H9 (cell line): ENCODE results near the gene RPLP1. TPM values are rescaled to one million over a fixed set of nuclear protein-coding genes. Genes with fewer than 3 reads are reported as not detected.

Source experiments
- DNase-seq: peaks from one replicate; pipeline ENCODE4 v3.0.0-alpha.2; 2017
- H2AFZ ChIP-seq: one replicate; pipeline ENCODE4 v1.6.1; 2013; ENCODE audit warnings: mild to moderate bottlenecking, low read length, control low read depth, moderate library complexity
- H2AK5ac ChIP-seq: 2 replicates; pipeline ENCODE4 v1.6.1; 2013; ENCODE audit warnings: low read length, control low read depth, mixed read lengths; ENCODE audit not compliant: insufficient read length
- H2BK120ac ChIP-seq: one replicate; pipeline ENCODE4 v1.6.1; 2013; ENCODE audit warnings: low read depth, mild to moderate bottlenecking, low read length, control low read depth, inconsistent platforms; ENCODE audit not compliant: poor library complexity, severe bottlenecking
- H2BK12ac ChIP-seq: 2 replicates; pipeline ENCODE4 v1.6.1; 2013; ENCODE audit warnings: low read length, control low read depth, mixed read lengths, low read depth; ENCODE audit not compliant: insufficient read length
- H2BK15ac ChIP-seq: 2 replicates; pipeline ENCODE4 v1.6.1; 2013; ENCODE audit warnings: low read depth, low read length, control low read depth
- H2BK20ac ChIP-seq: one replicate; pipeline ENCODE4 v1.6.1; 2013; ENCODE audit warnings: low read depth, mild to moderate bottlenecking, low read length, control low read depth, inconsistent platforms; ENCODE audit not compliant: poor library complexity, severe bottlenecking
- H2BK5ac ChIP-seq: 2 replicates; pipeline ENCODE4 v1.6.1; 2013; ENCODE audit warnings: low read length, control low read depth, mixed read lengths; ENCODE audit not compliant: insufficient read length
- H3K14ac ChIP-seq: 2 replicates; pipeline ENCODE4 v1.6.1; 2013; ENCODE audit warnings: low read length, control low read depth; ENCODE audit not compliant: insufficient read depth
- H3K18ac ChIP-seq: 2 replicates; pipeline ENCODE4 v1.6.1; 2013; ENCODE audit warnings: low read depth, mild to moderate bottlenecking, mixed read lengths, low read length, control low read depth; ENCODE audit not compliant: insufficient read length
- H3K23ac ChIP-seq: 2 replicates; pipeline ENCODE4 v1.6.1; 2013; ENCODE audit warnings: low read length, control low read depth, mixed read lengths, low read depth; ENCODE audit not compliant: insufficient read length
- H3K23me2 ChIP-seq: 2 replicates; pipeline ENCODE4 v1.6.1; 2013; ENCODE audit warnings: low read depth, mild to moderate bottlenecking, mixed read lengths, low read length, control low read depth; ENCODE audit not compliant: insufficient read length, poor library complexity, severe bottlenecking
- H3K27ac ChIP-seq: 2 replicates; pipeline ENCODE4 v1.5.1; 2013; ENCODE audit warnings: low read length, control low read depth, mixed read lengths, low read depth; ENCODE audit not compliant: insufficient read length
- H3K27me3 ChIP-seq: 2 replicates; pipeline ENCODE4 v1.6.1; 2013; ENCODE audit warnings: low read length, control low read depth, inconsistent platforms; ENCODE audit not compliant: insufficient read depth
- H3K4ac ChIP-seq: 2 replicates; pipeline ENCODE4 v1.6.1; 2013; ENCODE audit warnings: low read depth, mild to moderate bottlenecking, control low read depth, inconsistent platforms, low read length, moderate library complexity
- H3K4me1 ChIP-seq: 2 replicates; pipeline ENCODE4 v1.6.1; 2013; ENCODE audit warnings: low read length, control low read depth, inconsistent platforms; ENCODE audit not compliant: insufficient read depth
- H3K4me2 ChIP-seq: 2 replicates; pipeline ENCODE4 v1.6.1; 2013; ENCODE audit warnings: low read length, control low read depth, mixed read lengths; ENCODE audit not compliant: insufficient read length, insufficient read depth
- H3K56ac ChIP-seq: 2 replicates; pipeline ENCODE4 v1.6.1; 2013; ENCODE audit warnings: low read depth, mild to moderate bottlenecking, mixed read lengths, low read length, control low read depth; ENCODE audit not compliant: insufficient read length
- H3K79me1 ChIP-seq: 2 replicates; pipeline ENCODE4 v1.6.1; 2013; ENCODE audit warnings: low read depth, mild to moderate bottlenecking, moderate library complexity, low read length, control low read depth, inconsistent platforms; ENCODE audit not compliant: insufficient read depth, poor library complexity, severe bottlenecking
- H3K79me2 ChIP-seq: 2 replicates; pipeline ENCODE4 v1.6.1; 2013; ENCODE audit warnings: low read length, control low read depth, inconsistent platforms; ENCODE audit not compliant: insufficient read depth
- H3K9ac ChIP-seq: 2 replicates; pipeline ENCODE4 v1.6.1; 2013; ENCODE audit warnings: low read length, control low read depth, mixed read lengths; ENCODE audit not compliant: insufficient read length; ENCODE audit errors: extremely low read depth
- H3K9me3 ChIP-seq: one replicate; pipeline ENCODE4 v1.6.1; 2013; ENCODE audit warnings: low read depth, low read length, inconsistent platforms; ENCODE audit not compliant: control insufficient read depth
- H3T11ph ChIP-seq: one replicate; pipeline ENCODE4 v1.6.1; 2013; ENCODE audit warnings: mild to moderate bottlenecking, low read length, control low read depth, inconsistent platforms
- H4K20me1 ChIP-seq: one replicate; pipeline ENCODE4 v1.6.1; 2013; ENCODE audit not compliant: control insufficient read depth, insufficient read length, insufficient read depth
- H4K5ac ChIP-seq: 2 replicates; pipeline ENCODE4 v1.6.1; 2013; ENCODE audit warnings: low read depth, mild to moderate bottlenecking, mixed read lengths, low read length, control low read depth; ENCODE audit not compliant: insufficient read length
- H4K8ac ChIP-seq: replicated peaks from 2 replicates; pipeline ENCODE4 v1.6.1; 2013; ENCODE audit warnings: low read length, control low read depth, mixed read lengths, low read depth; ENCODE audit not compliant: insufficient read length
- H4K91ac ChIP-seq: 2 replicates; pipeline ENCODE4 v1.6.1; 2013; ENCODE audit warnings: low read depth, mild to moderate bottlenecking, moderate library complexity, mixed read lengths, low read length, control low read depth; ENCODE audit not compliant: insufficient read length
- H3K27ac Mint-ChIP-seq, 3 experiments: 2 replicates in 2 of 3; 3 replicates in 1 of 3; pipeline ENCODE4 v1.8.0; 2020 to 2021; ENCODE audit warnings: mixed read lengths in 3 of 3, mild to moderate bottlenecking in 1 of 3, moderate library complexity in 1 of 3
- H3K27me3 Mint-ChIP-seq: 2 replicates; pipeline ENCODE4 v1.8.0; 2021; ENCODE audit warnings: low read depth, mild to moderate bottlenecking, moderate library complexity, mixed read lengths
- H3K36me3 Mint-ChIP-seq, 3 experiments: 2 replicates in 2 of 3; 3 replicates in 1 of 3; pipeline ENCODE4 v1.8.0; 2020 to 2021; ENCODE audit warnings: low read depth in 3 of 3, mixed read lengths in 3 of 3; ENCODE audit not compliant: insufficient read depth in 1 of 3
- H3K4me1 Mint-ChIP-seq, 2 experiments: 2 replicates each; pipeline ENCODE4 v1.8.0; 2020; ENCODE audit warnings: mixed read lengths in 2 of 2
- H3K4me3 Mint-ChIP-seq, 2 experiments: 2 replicates in 1 of 2; 3 replicates in 1 of 2; pipeline ENCODE4 v1.8.0; 2020 to 2021; ENCODE audit warnings: mild to moderate bottlenecking in 2 of 2, mixed read lengths in 2 of 2, moderate library complexity in 1 of 2
- H3K9me3 Mint-ChIP-seq, 2 experiments: 2 replicates in 1 of 2; 3 replicates in 1 of 2; pipeline ENCODE4 v1.8.0; 2020; ENCODE audit warnings: mild to moderate bottlenecking in 2 of 2, mixed read lengths in 2 of 2, moderate library complexity in 1 of 2
- whole genome bisulfite sequencing: extraction: QIAGEN DNeasy Blood & Tissue Kit; methylation state at CpG from one replicate; pipeline ENCODE4 v1.1.7; 2013; ENCODE audit warnings: missing lambda C conversion rate, low lambda C conversion rate, mixed read lengths; ENCODE audit not compliant: insufficient read length; ENCODE audit errors: extremely low coverage; 5-methylcytosine and 5-hydroxymethylcytosine counted together
- total RNA-seq: library from RNA; stranded (reverse); gene quantifications from 2 replicates; pipeline ENCODE4 v1.2.1, GENCODE V29; 2021
- TF ChIP-seq, protein P1 (sequence below): fragments of 200-600 bp; sonication (generic); conservative IDR thresholded peaks from 3 replicates; pipeline ENCODE4 v1.8.0; 2021; ENCODE audit warnings: antibody characterized with exemption, mild to moderate bottlenecking

The RPLP1 gene
- total RNA-seq, 1 experiment from 2014 or later = 1,715 TPM

DNA sequence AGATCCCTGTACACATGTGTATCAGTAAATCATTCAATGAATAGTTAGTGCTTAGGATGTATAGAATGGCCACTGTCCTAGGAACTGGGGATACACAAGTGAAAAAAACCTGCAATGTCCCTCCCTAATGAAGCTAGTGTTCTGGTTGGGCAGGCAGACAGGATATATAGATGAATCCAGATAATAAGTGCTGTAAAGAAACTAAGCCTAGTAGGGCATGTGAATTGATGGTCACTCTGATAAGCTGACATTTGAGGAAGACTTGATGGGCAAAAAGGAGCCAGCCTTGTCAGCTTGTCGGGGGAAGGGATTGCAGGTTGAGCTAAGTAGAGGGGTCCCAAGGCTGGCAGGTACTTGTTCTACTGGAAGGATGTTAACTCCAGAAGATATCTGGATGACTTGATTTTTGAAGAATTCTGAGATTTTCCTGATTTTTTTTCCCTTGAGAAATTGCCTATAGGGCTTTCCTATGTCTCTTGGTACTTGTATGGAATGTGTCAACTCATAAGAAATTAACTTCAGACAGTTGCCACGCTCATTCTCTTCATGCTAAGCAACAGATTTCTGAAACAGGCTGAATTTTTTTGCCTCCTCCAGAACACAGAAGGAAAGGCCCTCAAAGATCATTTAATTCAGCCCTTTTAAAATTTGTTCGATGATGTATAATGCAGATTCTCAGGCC, 44.8 kb upstream of the RPLP1 start:
- Histone ChIP-seq H3K4me2 (no peak overlapping the region), H3K4ac (no peak overlapping the region), H3K56ac (no peak overlapping the region), H2AFZ (no peak overlapping the region), H2BK12ac (no peak overlapping the region), H3K18ac (no peak overlapping the region), H3K23ac (no peak overlapping the region), H3K14ac (no peak overlapping the region), H3K9ac (no peak overlapping the region), H3K79me1 (no peaks in the 10 kb centered on the region), H3K23me2 (no peaks in the 10 kb centered on the region), H4K5ac (no peak overlapping the region), H3K9me3 (no peaks in the 10 kb centered on the region), H2BK20ac (no peak overlapping the region), H2BK5ac (no peak overlapping the region), H4K8ac (no peak overlapping the region), H4K20me1 (no peaks in the 10 kb centered on the region), H3K79me2 (no peaks in the 10 kb centered on the region), H3K27ac (no peak overlapping the region), H2BK15ac (no peak overlapping the region), H3K27me3 (no peaks in the 10 kb centered on the region), H3T11ph (no peak overlapping the region), H4K91ac (no peak overlapping the region), H2AK5ac (no peak overlapping the region), H3K4me1 (no peaks in the 10 kb centered on the region), H2BK120ac (no peak overlapping the region)
- Mint-ChIP-seq H3K27ac (no peak overlapping the region), H3K9me3 (no peaks in the 10 kb centered on the region), H3K27me3 (no peaks in the 10 kb centered on the region), H3K4me3 (no peak overlapping the region), H3K36me3 (no peaks in the 10 kb centered on the region), H3K4me1 (no peaks in the 10 kb centered on the region)
- DNase-seq = no peak
- TF ChIP-seq, protein P1, sequence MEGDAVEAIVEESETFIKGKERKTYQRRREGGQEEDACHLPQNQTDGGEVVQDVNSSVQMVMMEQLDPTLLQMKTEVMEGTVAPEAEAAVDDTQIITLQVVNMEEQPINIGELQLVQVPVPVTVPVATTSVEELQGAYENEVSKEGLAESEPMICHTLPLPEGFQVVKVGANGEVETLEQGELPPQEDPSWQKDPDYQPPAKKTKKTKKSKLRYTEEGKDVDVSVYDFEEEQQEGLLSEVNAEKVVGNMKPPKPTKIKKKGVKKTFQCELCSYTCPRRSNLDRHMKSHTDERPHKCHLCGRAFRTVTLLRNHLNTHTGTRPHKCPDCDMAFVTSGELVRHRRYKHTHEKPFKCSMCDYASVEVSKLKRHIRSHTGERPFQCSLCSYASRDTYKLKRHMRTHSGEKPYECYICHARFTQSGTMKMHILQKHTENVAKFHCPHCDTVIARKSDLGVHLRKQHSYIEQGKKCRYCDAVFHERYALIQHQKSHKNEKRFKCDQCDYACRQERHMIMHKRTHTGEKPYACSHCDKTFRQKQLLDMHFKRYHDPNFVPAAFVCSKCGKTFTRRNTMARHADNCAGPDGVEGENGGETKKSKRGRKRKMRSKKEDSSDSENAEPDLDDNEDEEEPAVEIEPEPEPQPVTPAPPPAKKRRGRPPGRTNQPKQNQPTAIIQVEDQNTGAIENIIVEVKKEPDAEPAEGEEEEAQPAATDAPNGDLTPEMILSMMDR = no peak
- WGBS = no CpG with 5 or more reads among the region's 3 CpGs
